Astrocyte (in vitro differentiated cells and primary cell): Measurements from ENCODE around the gene PPM1A.

Experiments
- CTCF ChIP-seq: IDR thresholded peaks from 2 replicates; pipeline ENCODE4 v1.5.1; 2011; ENCODE audit warnings: low read depth, mild to moderate bottlenecking, inconsistent platforms, low read length, moderate library complexity; ENCODE audit not compliant: insufficient read depth
- EZH2 ChIP-seq: IDR thresholded peaks from 2 replicates; pipeline ENCODE4 v1.6.1; 2012; ENCODE audit warnings: mild to moderate bottlenecking, low read length, inconsistent platforms; ENCODE audit not compliant: insufficient read depth

DNA sequence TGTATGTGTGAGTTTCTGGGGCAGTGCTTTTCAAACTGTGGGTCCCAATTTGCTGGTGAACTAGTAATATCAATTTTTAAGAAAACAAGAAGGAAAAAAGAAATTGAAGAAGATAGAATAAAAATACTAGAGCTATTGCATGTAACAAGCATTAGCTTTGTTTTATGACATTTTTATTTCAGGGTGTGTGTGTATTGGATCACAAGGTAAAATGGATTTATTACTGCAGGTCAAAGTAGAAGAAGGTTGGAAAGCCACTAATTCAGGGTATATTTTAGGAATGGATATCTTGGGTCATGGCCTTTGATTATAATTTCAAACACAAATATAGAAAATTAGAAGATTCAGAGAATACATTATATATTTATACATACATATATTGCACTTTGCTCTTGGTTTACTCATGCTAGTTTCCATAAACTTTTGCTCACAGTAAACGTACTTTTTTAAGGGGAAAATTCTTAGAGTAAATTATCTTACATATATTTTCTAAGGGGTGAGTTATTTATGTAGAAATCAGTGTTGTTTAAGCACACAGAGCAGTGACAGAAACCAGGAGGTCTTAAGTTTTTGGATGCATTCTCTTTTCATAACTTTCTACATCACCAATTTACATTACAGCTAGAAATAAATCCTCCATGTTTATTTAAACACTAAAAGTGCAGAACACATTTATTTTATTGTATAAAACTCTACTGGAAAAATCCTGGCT, 34.5 kb upstream of the PPM1A start:
- no peak for TF ChIP-seq CTCF
- no peak for TF ChIP-seq EZH2
